H1 (cell line): ENCODE results near the gene FGGY. TPM values are rescaled to one million over a fixed set of nuclear protein-coding genes. Genes with fewer than 3 reads are reported as not detected.

Source experiments
- CTCF ChIA-PET: fragments of 300-600 bp; sonication (Branson Sonifier 250); formaldehyde crosslinking; loops from one replicate; lab custom pipeline; 2021; ENCODE audit not compliant: partially characterized antibody; lab: Charles Lee
- POLR2A ChIA-PET: fragments of 300-600 bp; sonication (Branson Sonifier 250); formaldehyde crosslinking; loops from one replicate; lab custom pipeline; 2021; ENCODE audit warnings: inconsistent platforms; ENCODE audit not compliant: partially characterized antibody; lab: Charles Lee
- DNase-seq, 2 experiments: peaks; one replicate each; pipeline versions ENCODE4 v3.0.0 to v3.0.0-alpha.2; 2010 to 2022; ENCODE audit warnings: low spot score in 2 of 2, low read depth in 1 of 2, mixed read lengths in 1 of 2
- FAIRE-seq: peaks from 2 replicates; lab custom pipeline; 2011; peaks lifted over from hg19 to GRCh38; lab: Jason Lieb, UNC
- H2AFZ ChIP-seq: 2 replicates; pipeline ENCODE4 v1.8.1; 2012; ENCODE audit warnings: low read length, inconsistent platforms
- H2AK5ac ChIP-seq: 2 replicates; pipeline ENCODE4 v1.6.1; 2013; ENCODE audit warnings: low read depth, low read length
- H2BK120ac ChIP-seq: replicated peaks from 2 replicates; pipeline ENCODE3; 2013; ENCODE audit warnings: low read depth, low read length, inconsistent platforms
- H2BK12ac ChIP-seq: 2 replicates; pipeline ENCODE4 v1.6.1; 2013; ENCODE audit warnings: low read depth, low read length
- H2BK15ac ChIP-seq: 2 replicates; pipeline ENCODE4 v1.6.1; 2013; ENCODE audit warnings: low read length
- H2BK20ac ChIP-seq: 2 replicates; pipeline ENCODE4 v1.6.1; 2013; ENCODE audit warnings: low read length
- H2BK5ac ChIP-seq: 2 replicates; pipeline ENCODE4 v1.6.1; 2013; ENCODE audit warnings: low read depth, low read length
- H3K14ac ChIP-seq: 2 replicates; pipeline ENCODE4 v1.6.1; 2013; ENCODE audit warnings: inconsistent platforms; ENCODE audit not compliant: insufficient read length
- H3K18ac ChIP-seq: 2 replicates; pipeline ENCODE4 v1.6.1; 2013; ENCODE audit warnings: low read length; ENCODE audit errors: extremely low read depth
- H3K23ac ChIP-seq: 2 replicates; pipeline ENCODE4 v1.6.1; 2013; ENCODE audit warnings: inconsistent platforms; ENCODE audit not compliant: insufficient read length
- H3K23me2 ChIP-seq: 2 replicates; pipeline ENCODE4 v1.6.1; 2013; ENCODE audit warnings: low read depth, low read length
- H3K27ac ChIP-seq: 2 replicates; pipeline ENCODE4 v1.6.1; 2011; ENCODE audit warnings: low read depth, low read length, inconsistent platforms
- H3K27me3 ChIP-seq, 4 experiments: replicated peaks in 1 of 4; 1 replicate in 1 of 4; 2 replicates in 3 of 4; pipeline versions ENCODE4 v1.6.1 to v1.8.1; 2011 to 2013; ENCODE audit warnings: low read length in 3 of 4, mild to moderate bottlenecking in 3 of 4, inconsistent platforms in 2 of 4, mixed read lengths in 2 of 4, moderate library complexity in 1 of 4; ENCODE audit not compliant: control insufficient read depth in 3 of 4, insufficient read depth in 3 of 4; ENCODE audit errors: extremely low read depth in 1 of 4
- H3K36me3 ChIP-seq, 4 experiments: 2 replicates each; pipeline versions ENCODE4 v1.6.1 to v1.8.1; 2011 to 2013; ENCODE audit warnings: mild to moderate bottlenecking in 4 of 4, low read length in 3 of 4, moderate library complexity in 2 of 4, control low read depth in 1 of 4, inconsistent platforms in 1 of 4; ENCODE audit not compliant: insufficient read depth in 4 of 4, control insufficient read depth in 2 of 4
- H3K4ac ChIP-seq: replicated peaks from 2 replicates; pipeline ENCODE3; 2013; ENCODE audit warnings: low read length, low read depth, mixed read lengths, inconsistent platforms; ENCODE audit not compliant: insufficient read length
- H3K4me1 ChIP-seq, 4 experiments: replicated peaks in 1 of 4; 1 replicate in 1 of 4; 2 replicates in 3 of 4; pipeline versions ENCODE4 v1.6.1 to v1.8.1; 2011 to 2013; ENCODE audit warnings: low read length in 3 of 4, inconsistent platforms in 2 of 4, mixed read lengths in 1 of 4; ENCODE audit not compliant: insufficient read depth in 4 of 4, control insufficient read depth in 3 of 4
- H3K4me2 ChIP-seq, 2 experiments: 2 replicates each; pipeline versions ENCODE4 v1.6.1 to v1.8.1; 2011 to 2013; ENCODE audit warnings: low read depth in 2 of 2, low read length in 2 of 2, control low read depth in 1 of 2, inconsistent platforms in 1 of 2, mild to moderate bottlenecking in 1 of 2; ENCODE audit not compliant: insufficient read depth in 1 of 2
- H3K4me3 ChIP-seq, 4 experiments: fragments of 200-600, 300-600 bp in 1 of 4; sonication (generic), shearing (Covaris generic), sonication (Bioruptor Twin) in 1 of 4; 2 replicates each; pipeline versions ENCODE4 v1.5.1 to v1.8.1; 2011 to 2016; ENCODE audit warnings: low read length in 4 of 4, low read depth in 3 of 4, control low read depth in 2 of 4, inconsistent platforms in 2 of 4, mild to moderate bottlenecking in 2 of 4, mixed read lengths in 1 of 4, moderate library complexity in 1 of 4; ENCODE audit not compliant: insufficient read depth in 2 of 4; ENCODE audit errors: extremely low read depth in 1 of 4
- H3K56ac ChIP-seq: replicated peaks from 2 replicates; pipeline ENCODE3; 2013; ENCODE audit warnings: low read depth, mild to moderate bottlenecking, mixed read lengths, low read length, inconsistent platforms; ENCODE audit not compliant: insufficient read length
- H3K79me1 ChIP-seq: 2 replicates; pipeline ENCODE4 v1.6.1; 2013; ENCODE audit warnings: low read depth, low read length, control low read depth
- H3K79me2 ChIP-seq, 2 experiments: 2 replicates each; pipeline versions ENCODE4 v1.6.1 to v1.8.1; 2012 to 2013; ENCODE audit warnings: low read length in 2 of 2, mild to moderate bottlenecking in 2 of 2, inconsistent platforms in 1 of 2; ENCODE audit not compliant: insufficient read depth in 2 of 2, control insufficient read depth in 1 of 2
- H3K9ac ChIP-seq, 4 experiments: replicated peaks in 1 of 4; 1 replicate in 1 of 4; 2 replicates in 3 of 4; pipeline versions ENCODE4 v1.6.1 to v1.8.1; 2011 to 2013; ENCODE audit warnings: low read depth in 3 of 4, low read length in 3 of 4, control low read depth in 2 of 4, mild to moderate bottlenecking in 2 of 4, moderate library complexity in 2 of 4, inconsistent platforms in 1 of 4; ENCODE audit errors: extremely low read depth in 1 of 4
- H3K9me3 ChIP-seq, 2 experiments: 2 replicates each; pipeline versions ENCODE4 v1.6.1 to v1.8.1; 2012 to 2013; ENCODE audit warnings: mild to moderate bottlenecking in 2 of 2, moderate library complexity in 2 of 2, control low read depth in 1 of 2, inconsistent platforms in 1 of 2, low read depth in 1 of 2, low read length in 1 of 2, mixed read lengths in 1 of 2; ENCODE audit not compliant: insufficient read depth in 2 of 2
- H4K20me1 ChIP-seq, 2 experiments: replicated peaks in 1 of 2; 2 replicates each; pipeline versions ENCODE3 to v1.8.1; 2011 to 2013; ENCODE audit warnings: inconsistent platforms in 2 of 2, low read length in 2 of 2, mild to moderate bottlenecking in 1 of 2; ENCODE audit not compliant: insufficient read depth in 2 of 2, control insufficient read depth in 1 of 2
- H4K5ac ChIP-seq: 2 replicates; pipeline ENCODE4 v1.6.1; 2013; ENCODE audit warnings: low read length, low read depth, mixed read lengths, inconsistent platforms; ENCODE audit not compliant: insufficient read length
- H4K8ac ChIP-seq: 2 replicates; pipeline ENCODE4 v1.8.0; 2013; ENCODE audit warnings: mild to moderate bottlenecking, moderate library complexity, low read length, inconsistent platforms; ENCODE audit not compliant: insufficient read depth; ENCODE audit errors: extremely low read depth
- H4K91ac ChIP-seq: replicated peaks from 2 replicates; pipeline ENCODE3; 2013; ENCODE audit warnings: low read length, mixed read lengths, inconsistent platforms; ENCODE audit not compliant: insufficient read length
- ASH2L ChIP-seq: fragments of 200-600, 300-600 bp; sonication (generic); IDR thresholded peaks from one replicate; pipeline ENCODE4 v1.7.1; 2017; ENCODE audit warnings: low read length
- CREB1 ChIP-seq: IDR thresholded peaks from 2 replicates; pipeline ENCODE4 v1.6.1; 2012; ENCODE audit warnings: inconsistent platforms
- CTCF ChIP-seq, 3 experiments: IDR thresholded peaks; 1 replicate in 2 of 3; 2 replicates in 1 of 3; pipeline versions ENCODE4 v1.5.1 to v1.6.1; 2011; ENCODE audit warnings: low read length in 3 of 3, mild to moderate bottlenecking in 3 of 3, inconsistent platforms in 2 of 3, low read depth in 1 of 3, moderate library complexity in 1 of 3; ENCODE audit not compliant: insufficient read depth in 1 of 3; ENCODE audit errors: control extremely low read depth in 1 of 3
- RAD21 ChIP-seq, 2 experiments: IDR thresholded peaks in 1 of 2; conservative IDR thresholded peaks in 1 of 2; 2 replicates each; pipeline ENCODE4 v1.6.1; 2011; ENCODE audit warnings: low read depth in 2 of 2, low read length in 2 of 2, improper control_type of control experiment in 1 of 2, inconsistent platforms in 1 of 2, mild to moderate bottlenecking in 1 of 2, moderate library complexity in 1 of 2
- whole genome bisulfite sequencing, 2 experiments: shearing (Covaris generic) in 1 of 2; methylation state at CpG; one replicate each; pipeline versions ENCODE4 v1.1.6 to v1.1.7; 2013 to 2015; ENCODE audit warnings: low lambda C conversion rate in 2 of 2, mixed read lengths in 2 of 2, inconsistent platforms in 1 of 2, low coverage in 1 of 2, missing lambda C conversion rate in 1 of 2; ENCODE audit not compliant: insufficient replicate concordance in 2 of 2, insufficient coverage in 1 of 2, insufficient read length in 1 of 2; ENCODE audit errors: extremely low coverage in 1 of 2, missing lambda C conversion rate in 1 of 2; 5-methylcytosine and 5-hydroxymethylcytosine counted together
- polyA plus RNA-seq, 7 experiments: library from polyadenylated mRNA; depleted of rRNA in 3 of 7; stranded (reverse) in 5 of 7; unstranded in 2 of 7; fragments of >200 nt in 5 of 7; fragments of 200-250 nt in 2 of 7; gene quantifications; 1 replicate in 5 of 7; 2 replicates in 1 of 7; 4 replicates in 1 of 7; pipeline versions ENCODE4 v1.2.1 to v1.2.3, GENCODE V29; 2011 to 2013; ENCODE audit warnings: missing spikeins in 2 of 7, mixed read lengths in 2 of 7
- total RNA-seq: library from RNA; stranded (reverse); fragmentation: NEBNext Ultra II Directional; extraction: Animal tissue kit (Norgen Biotek cat#: 25700); gene quantifications from 2 replicates; pipeline ENCODE4 v1.2.1, GENCODE V29; 2021
- TF ChIP-seq, protein P1 (sequence below): IDR thresholded peaks from 2 replicates; pipeline ENCODE4 v1.6.1; 2012; ENCODE audit warnings: inconsistent platforms
- TF ChIP-seq, protein P2 (sequence below): IDR thresholded peaks from 2 replicates; pipeline ENCODE4 v1.6.1; 2012; ENCODE audit warnings: inconsistent platforms

Gene FGGY
- total and polyA plus RNA-seq, 2 of the 8 experiments (the other 6 are each of a cell fraction or from before 2014, with no cell fraction given), result 10.3 to 12.5 TPM

GRCh38 chr1:59290193-59290949 lies 6.5 kb upstream of the FGGY start:
- no peak overlapping the region for H3K27ac ChIP-seq
- H3K79me2 ChIP-seq, result no peaks in the 10 kb centered on the region
- peak; percentile 80 for FAIRE-seq
- no peak overlapping the region for H2BK5ac ChIP-seq
- no peaks in the 10 kb centered on the region for H4K20me1 ChIP-seq
- H4K91ac ChIP-seq, result no peak overlapping the region
- H3K36me3 ChIP-seq, result no peaks in the 10 kb centered on the region
- no peak overlapping the region for H4K5ac ChIP-seq
- TF ChIP-seq CTCF (IDR thresholded peaks at IDR 0.05; ENCODE audit: control extremely low read depth in 1 of 3, insufficient read depth in 1 of 3, low read depth in 1 of 3, low read length in 3 of 3) (peak; percentile 56 to 86 (median 73)), RAD21 (IDR thresholded peaks at IDR 0.05 in 1 of 2, conservative IDR thresholded peaks at IDR 0.05 in 1 of 2; ENCODE audit: low read depth in 2 of 2, low read length in 2 of 2) (peak; percentile 72 to 81), CREB1 (peak; percentile 39; the same call in 1 of the 2 replicates), ASH2L (no peak)
- TF ChIP-seq, protein P1, sequence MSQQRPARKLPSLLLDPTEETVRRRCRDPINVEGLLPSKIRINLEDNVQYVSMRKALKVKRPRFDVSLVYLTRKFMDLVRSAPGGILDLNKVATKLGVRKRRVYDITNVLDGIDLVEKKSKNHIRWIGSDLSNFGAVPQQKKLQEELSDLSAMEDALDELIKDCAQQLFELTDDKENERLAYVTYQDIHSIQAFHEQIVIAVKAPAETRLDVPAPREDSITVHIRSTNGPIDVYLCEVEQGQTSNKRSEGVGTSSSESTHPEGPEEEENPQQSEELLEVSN, result peak; percentile 78
- TF ChIP-seq, protein P2, sequence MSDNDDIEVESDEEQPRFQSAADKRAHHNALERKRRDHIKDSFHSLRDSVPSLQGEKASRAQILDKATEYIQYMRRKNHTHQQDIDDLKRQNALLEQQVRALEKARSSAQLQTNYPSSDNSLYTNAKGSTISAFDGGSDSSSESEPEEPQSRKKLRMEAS, result peak; percentile 95
- no peak overlapping the region for H2BK15ac ChIP-seq
- no peak overlapping the region for H4K8ac ChIP-seq
- no peak overlapping the region for H2AFZ ChIP-seq
- DNase-seq, result peak; percentile 33 to 58
- no peak overlapping the region for H2BK20ac ChIP-seq
- no peak overlapping the region for H3K18ac ChIP-seq
- no peaks in the 10 kb centered on the region for H3K79me1 ChIP-seq
- H3K14ac ChIP-seq, result no peak overlapping the region
- H2BK120ac ChIP-seq, result no peak overlapping the region
- H3K4me3 ChIP-seq, result no peak overlapping the region
- H3K56ac ChIP-seq, result no peak overlapping the region
- H3K4ac ChIP-seq, result no peak overlapping the region
- 73 to 100% methylated on average over 2 to 9 of the region's 9 CpGs for WGBS, 2 experiments
- H3K23me2 ChIP-seq, result peaks cover 3% of the 10 kb centered on the region; the same call in 1 of the 2 replicates
- ChIA-PET CTCF (interaction anchor here (0.6 to 2.0 kb wide), 20 partner anchors 11 to 469 kb away, joined by 3 to 7 read pairs (median 3); no protein-coding TSS in a partner anchor), POLR2A (no interaction called here)
- H3K9me3 ChIP-seq, result no peaks in the 10 kb centered on the region
- H3K9ac ChIP-seq, result no peak overlapping the region
- H2BK12ac ChIP-seq, result no peak overlapping the region
- no peak overlapping the region for H3K23ac ChIP-seq
- H3K4me1 ChIP-seq, result no peaks in the 10 kb centered on the region
- no peak overlapping the region for H2AK5ac ChIP-seq
- no peaks in the 10 kb centered on the region for H3K27me3 ChIP-seq
- H3K4me2 ChIP-seq, result no peak overlapping the region
